K562 (cell line): ENCODE measurements around the gene XCL1. TPM values are rescaled to one million over a fixed set of nuclear protein-coding genes. Genes with fewer than 3 reads are reported as not detected.
A peak's percentile ranks its signal among the peaks of the same experiment; 100 is the strongest.

ENCODE experiments used
- ATAC-seq: fragments of 200-7000 bp; cut with Tn5 transposase; 3 replicates; pipeline ENCODE4 v1.9.1; 2020; ENCODE audit warnings: moderate library complexity
- BruUV-seq: library from RNA; stranded (reverse); fragments of 400-500 nt; replicated peaks from 2 replicates; lab custom pipeline; 2021; lab: Mats Ljungman, UMichigan
- CTCF ChIA-PET: fragments of 300-600 bp; formaldehyde crosslinking; extraction: SDS; loops from one replicate; lab custom pipeline; 2021; ENCODE audit warnings: low intra/inter-chr PET ratio; lab: Yijun Ruan, JAX
- POLR2A ChIA-PET: fragments of 300-600, 350-650 bp; sonication (Branson Sonifier 250); formaldehyde crosslinking; extraction: SDS; loops from one replicate; lab custom pipeline; 2021; ENCODE audit warnings: antibody characterized with exemption, inconsistent platforms; lab: Yijun Ruan, JAX
- DNase-seq, 4 experiments: peaks; one replicate each; pipeline versions ENCODE4 v3.0.0 to v3.0.0-alpha.2; 2011 to 2018; ENCODE audit warnings: low spot score in 3 of 4, mixed read lengths in 3 of 4; ENCODE audit errors: extremely low read depth in 1 of 4
- FAIRE-seq: peaks from 2 replicates; lab custom pipeline; 2011; peaks lifted over from hg19 to GRCh38; lab: Jason Lieb, UNC
- H2AFZ ChIP-seq: 2 replicates; pipeline ENCODE4 v1.6.0; 2011; ENCODE audit warnings: low read depth, low read length, control low read depth, inconsistent platforms
- H3K27ac ChIP-seq: fragments of 200-600 bp; 3 replicates; pipeline ENCODE4 v1.8.0; 2011; ENCODE audit warnings: low read depth, mild to moderate bottlenecking, control low read depth, inconsistent platforms, low read length, moderate library complexity, mixed read lengths; ENCODE audit errors: extremely low read depth
- H3K27me3 ChIP-seq, 2 experiments: fragments of 300-600 bp in 1 of 2; 2 replicates in 1 of 2; 3 replicates in 1 of 2; pipeline versions ENCODE4 v1.6.0 to v1.8.0; 2011; ENCODE audit warnings: inconsistent platforms in 2 of 2, low read length in 2 of 2, mild to moderate bottlenecking in 1 of 2, mixed read lengths in 1 of 2, moderate library complexity in 1 of 2; ENCODE audit not compliant: control insufficient read depth in 2 of 2, insufficient read depth in 2 of 2
- H3K36me3 ChIP-seq: fragments of 300-600 bp; 3 replicates; pipeline ENCODE4 v1.8.0; 2011; ENCODE audit warnings: mild to moderate bottlenecking, low read length, inconsistent platforms; ENCODE audit not compliant: control insufficient read depth, insufficient read depth
- H3K4me1 ChIP-seq, 2 experiments: fragments of 200-600 bp in 1 of 2; replicated peaks in 1 of 2; 2 replicates in 1 of 2; 3 replicates in 1 of 2; pipeline versions ENCODE4 v1.5.1 to v1.8.0; 2011; ENCODE audit warnings: inconsistent platforms in 2 of 2, low read length in 2 of 2, mild to moderate bottlenecking in 1 of 2, mixed read lengths in 1 of 2, moderate library complexity in 1 of 2; ENCODE audit not compliant: control insufficient read depth in 2 of 2, insufficient read depth in 2 of 2
- H3K4me2 ChIP-seq: 2 replicates; pipeline ENCODE4 v1.6.1; 2011; ENCODE audit warnings: low read length, control low read depth, inconsistent platforms, mixed read lengths; ENCODE audit not compliant: insufficient read depth
- H3K4me3 ChIP-seq: fragments of 200-600 bp; sonication (generic), shearing (Covaris generic); 2 replicates; pipeline ENCODE4 v1.5.1; 2016; ENCODE audit warnings: control low read depth, inconsistent platforms
- H3K79me2 ChIP-seq: fragments of 200-600 bp; 3 replicates; pipeline ENCODE4 v1.8.0; 2011; ENCODE audit warnings: low read length, inconsistent platforms; ENCODE audit not compliant: control insufficient read depth, insufficient read depth
- H3K9ac ChIP-seq, 2 experiments: 2 replicates each; pipeline versions ENCODE4 v1.6.0 to v1.6.1; 2011; ENCODE audit warnings: low read depth in 2 of 2, low read length in 2 of 2, control low read depth in 1 of 2, inconsistent platforms in 1 of 2, mild to moderate bottlenecking in 1 of 2, mixed read lengths in 1 of 2; ENCODE audit not compliant: insufficient read depth in 1 of 2
- H3K9me1 ChIP-seq: one replicate; pipeline ENCODE4 v1.6.0; 2011; ENCODE audit warnings: inconsistent platforms, mild to moderate bottlenecking, low read length, moderate library complexity; ENCODE audit not compliant: control insufficient read depth, insufficient read depth
- H3K9me3 ChIP-seq: replicated peaks from 2 replicates; pipeline ENCODE4 v1.5.1; 2011; ENCODE audit warnings: low read depth, low read length, inconsistent platforms; ENCODE audit not compliant: control insufficient read depth, insufficient read depth
- H4K20me1 ChIP-seq: replicated peaks from 2 replicates; pipeline ENCODE4 v1.6.1; 2011; ENCODE audit warnings: low read length, inconsistent platforms, mixed read lengths; ENCODE audit not compliant: control insufficient read depth, insufficient read depth
- FOS ChIP-seq: IDR thresholded peaks from 3 replicates; pipeline ENCODE4 v1.6.1; 2011; ENCODE audit not compliant: insufficient read length; ENCODE audit errors: extremely low read depth
- KAT2B ChIP-seq: IDR thresholded peaks from one replicate; pipeline ENCODE4 v1.6.1; 2012; ENCODE audit warnings: low read depth, mild to moderate bottlenecking, control low read depth, inconsistent platforms, low read length, moderate library complexity
- LARP7 ChIP-seq: fragments of 450-650 bp; IDR thresholded peaks from 2 replicates; pipeline ENCODE4 v1.6.1; 2016
- SIX5 ChIP-seq, 2 experiments: IDR thresholded peaks; 2 replicates each; pipeline ENCODE4 v1.6.1; 2011; ENCODE audit warnings: low read length in 2 of 2, borderline replicate concordance in 1 of 2, low read depth in 1 of 2, mild to moderate bottlenecking in 1 of 2, moderate library complexity in 1 of 2; ENCODE audit not compliant: insufficient read depth in 1 of 2
- TCFL5 ChIP-seq: fragments of 250-450 bp; sonication (Bioruptor Pico); conservative IDR thresholded peaks from 2 replicates; pipeline ENCODE4 v1.6.1; 2021; ENCODE audit warnings: mild to moderate bottlenecking, moderate library complexity, matching md5 sums
- TEAD1 ChIP-seq, 2 experiments: fragments of 450-650 bp in 1 of 2; sonication (generic) in 1 of 2; formaldehyde crosslinking; IDR thresholded peaks; 2 replicates each; pipeline versions ENCODE4 v1.4.0 to v1.8.0; 2020 to 2022; ENCODE audit warnings: mild to moderate bottlenecking in 2 of 2, missing genetic modification reagents in 1 of 2
- YBX1 ChIP-seq: fragments of 450-650 bp; IDR thresholded peaks from 2 replicates; pipeline ENCODE4 v1.7.1; 2016; ENCODE audit warnings: mild to moderate bottlenecking
- ZNF239 ChIP-seq: fragments of 250-450 bp; sonication (Bioruptor Pico); IDR thresholded peaks from 2 replicates; pipeline ENCODE4 v1.4.0; 2020; ENCODE audit warnings: mild to moderate bottlenecking
- WGBS: fragments of 100-300 bp; shearing (Covaris generic); methylation state at CpG from one replicate; pipeline ENCODE4 v1.1.6; 2016; ENCODE audit warnings: low coverage, mixed read lengths; ENCODE audit not compliant: insufficient coverage; ENCODE audit errors: missing lambda C conversion rate; 5-methylcytosine and 5-hydroxymethylcytosine counted together
- in situ Hi-C: fragments of 300-500 bp; cut with MboI; formaldehyde crosslinking; loops from 4 replicates; pipeline ENCODE4 v1.15.0; 2018; ENCODE audit warnings: inconsistent platforms, mixed read lengths
- intact Hi-C: fragments of 100-400 bp; cut with micrococcal nuclease; formaldehyde crosslinking; loops from 2 replicates; pipeline ENCODE4 v1.14.2; 2022
- polyA plus RNA-seq, 8 experiments: library from polyadenylated mRNA; depleted of rRNA in 4 of 8; stranded (reverse) in 5 of 8; unstranded in 3 of 8; fragments of >200 nt; fragmentation: Nextera tagmentation in 2 of 8; fragmentation: Illumina TruSeq in 1 of 8; extraction: Ambion mirVana in 2 of 8; extraction: Trizol in 1 of 8; gene quantifications; 2 replicates each; pipeline versions ENCODE4 v1.2.1 to v1.2.3, GENCODE V29; 2011 to 2014; ENCODE audit warnings: inconsistent platforms in 1 of 8, missing spikeins in 1 of 8
- total RNA-seq, 7 experiments: library from RNA; depleted of rRNA in 6 of 7; stranded (reverse); fragments of >200 nt in 6 of 7; fragmentation: Illumina TruSeq in 2 of 7; extraction: Trizol in 2 of 7; gene quantifications; 2 replicates each; pipeline versions ENCODE4 v1.2.1 to v1.2.3, GENCODE V29; 2011 to 2021; ENCODE audit warnings: low replicate concordance in 1 of 7
- TF ChIP-seq, protein P1 (sequence below): sonication (generic); formaldehyde crosslinking; IDR thresholded peaks from 2 replicates; pipeline ENCODE4 v1.8.1; 2023; ENCODE audit warnings: mild to moderate bottlenecking, missing genetic modification reagents
- TF ChIP-seq, protein P2 (sequence below): fragments of 450-650 bp; IDR thresholded peaks from 2 replicates; pipeline ENCODE4 v1.6.1; 2016; ENCODE audit warnings: antibody characterized with exemption
- TF ChIP-seq, protein P3 (sequence below), 2 experiments: IDR thresholded peaks in 1 of 2; conservative IDR thresholded peaks in 1 of 2; 2 replicates each; pipeline ENCODE4 v1.6.1; 2016; ENCODE audit warnings: low read depth in 2 of 2, mild to moderate bottlenecking in 1 of 2, missing compliant biosample characterization in 1 of 2, missing genetic modification characterization in 1 of 2, moderate library complexity in 1 of 2

The XCL1 gene
- total and polyA plus RNA-seq, 9 of the 15 experiments (the other 6 are each of a cell fraction or from before 2014, with no cell fraction given), result 0.06 to 0.09 (median 0.06) TPM; not detected in 6

DNA sequence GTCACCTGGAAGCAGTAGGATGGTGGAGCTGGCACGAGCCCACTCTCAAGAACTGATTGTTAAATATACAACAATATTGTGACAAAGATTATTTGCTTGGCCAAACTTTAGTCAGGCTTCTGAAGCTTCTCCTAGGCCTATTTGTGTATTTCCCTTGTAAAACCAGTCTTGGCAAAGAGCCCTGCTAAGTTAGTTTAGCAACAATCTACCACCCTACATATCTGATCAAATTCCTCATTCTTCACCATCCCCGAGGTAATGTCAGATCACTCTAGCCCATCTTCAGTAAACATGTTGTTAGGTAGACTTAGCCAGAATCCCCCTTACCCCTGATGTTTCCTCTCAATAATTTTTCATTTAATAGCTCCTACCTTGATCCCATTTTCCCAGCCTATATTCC is 39.6 kb downstream of the XCL1 start (continued):
- TF ChIP-seq KAT2B (no peak), TEAD1 (CRISPR knock-in tag; IDR thresholded peaks at IDR 0.05) (no peak)
- TF ChIP-seq, protein P1, sequence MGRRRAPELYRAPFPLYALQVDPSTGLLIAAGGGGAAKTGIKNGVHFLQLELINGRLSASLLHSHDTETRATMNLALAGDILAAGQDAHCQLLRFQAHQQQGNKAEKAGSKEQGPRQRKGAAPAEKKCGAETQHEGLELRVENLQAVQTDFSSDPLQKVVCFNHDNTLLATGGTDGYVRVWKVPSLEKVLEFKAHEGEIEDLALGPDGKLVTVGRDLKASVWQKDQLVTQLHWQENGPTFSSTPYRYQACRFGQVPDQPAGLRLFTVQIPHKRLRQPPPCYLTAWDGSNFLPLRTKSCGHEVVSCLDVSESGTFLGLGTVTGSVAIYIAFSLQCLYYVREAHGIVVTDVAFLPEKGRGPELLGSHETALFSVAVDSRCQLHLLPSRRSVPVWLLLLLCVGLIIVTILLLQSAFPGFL, result no peak
- TF ChIP-seq, protein P2, sequence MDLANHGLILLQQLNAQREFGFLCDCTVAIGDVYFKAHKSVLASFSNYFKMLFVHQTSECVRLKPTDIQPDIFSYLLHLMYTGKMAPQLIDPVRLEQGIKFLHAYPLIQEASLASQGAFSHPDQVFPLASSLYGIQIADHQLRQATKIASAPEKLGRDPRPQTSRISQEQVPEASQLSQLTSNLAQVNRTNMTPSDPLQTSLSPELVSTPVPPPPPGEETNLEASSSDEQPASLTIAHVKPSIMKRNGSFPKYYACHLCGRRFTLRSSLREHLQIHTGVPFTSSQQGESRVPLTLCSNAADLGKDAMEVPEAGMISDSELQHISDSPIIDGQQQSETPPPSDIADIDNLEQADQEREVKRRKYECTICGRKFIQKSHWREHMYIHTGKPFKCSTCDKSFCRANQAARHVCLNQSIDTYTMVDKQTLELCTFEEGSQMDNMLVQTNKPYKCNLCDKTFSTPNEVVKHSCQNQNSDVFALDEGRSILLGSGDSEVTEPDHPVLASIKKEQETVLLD, result no peak

DNA sequence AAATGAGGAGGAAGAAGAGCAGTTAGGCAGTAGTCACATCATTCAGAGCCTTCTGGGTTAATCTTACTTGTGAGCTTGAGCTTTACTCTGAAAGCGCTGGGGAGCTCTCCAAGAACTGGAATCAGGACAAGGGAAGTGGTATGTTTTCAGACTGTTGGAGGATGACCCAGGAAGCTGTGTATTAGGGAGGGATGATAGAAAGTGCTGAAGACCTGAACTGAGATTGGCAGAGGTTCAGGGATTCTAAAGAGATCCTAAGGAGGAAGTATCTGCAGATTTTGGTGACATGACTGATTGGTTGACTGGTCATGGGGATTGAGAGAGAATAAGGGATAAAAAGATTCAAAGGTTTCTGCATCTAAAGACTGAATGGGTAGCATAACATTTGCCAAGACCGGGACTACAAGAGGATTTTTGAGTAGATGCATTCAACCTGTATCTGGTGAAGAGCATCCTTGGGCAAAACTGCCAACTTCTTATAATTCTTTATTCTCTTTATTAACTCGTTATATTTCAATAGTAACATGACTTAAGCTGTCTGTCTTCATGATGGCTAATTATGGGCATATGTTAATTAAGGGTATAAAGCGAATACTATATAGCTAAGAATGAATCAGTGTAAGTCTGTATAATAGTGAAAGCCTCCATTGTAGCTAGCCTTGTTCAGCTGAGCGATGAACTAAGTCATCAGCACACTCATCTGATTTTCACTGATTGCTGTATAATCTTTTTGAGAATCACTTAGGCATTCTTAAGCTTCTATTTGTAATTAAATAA is 41.8 kb downstream of the XCL1 start:
- Histone ChIP-seq H3K4me3 (no peak overlapping the region), H3K9me1 (no peaks in the 10 kb centered on the region), H3K4me2 (no peak overlapping the region), H3K36me3 (no peaks in the 10 kb centered on the region), H3K4me1 (no peaks in the 10 kb centered on the region; a peak in 1 of 5 replicates), H2AFZ (no peak overlapping the region), H3K9me3 (no peaks in the 10 kb centered on the region), H4K20me1 (no peaks in the 10 kb centered on the region), H3K79me2 (no peaks in the 10 kb centered on the region), H3K27ac (no peak overlapping the region), H3K27me3 (peaks cover 0 to 7% of the 10 kb centered on the region in 2 experiments; a peak in 3 of 5 replicates), H3K9ac (no peak overlapping the region)
- CTCF ChIA-PET, result no interaction called here
- ATAC-seq (no peak), FAIRE-seq (no peak), DNase-seq (no peak)
- TF ChIP-seq, protein P3, sequence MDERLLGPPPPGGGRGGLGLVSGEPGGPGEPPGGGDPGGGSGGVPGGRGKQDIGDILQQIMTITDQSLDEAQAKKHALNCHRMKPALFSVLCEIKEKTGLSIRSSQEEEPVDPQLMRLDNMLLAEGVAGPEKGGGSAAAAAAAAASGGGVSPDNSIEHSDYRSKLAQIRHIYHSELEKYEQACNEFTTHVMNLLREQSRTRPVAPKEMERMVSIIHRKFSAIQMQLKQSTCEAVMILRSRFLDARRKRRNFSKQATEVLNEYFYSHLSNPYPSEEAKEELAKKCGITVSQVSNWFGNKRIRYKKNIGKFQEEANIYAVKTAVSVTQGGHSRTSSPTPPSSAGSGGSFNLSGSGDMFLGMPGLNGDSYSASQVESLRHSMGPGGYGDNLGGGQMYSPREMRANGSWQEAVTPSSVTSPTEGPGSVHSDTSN (CRISPR knock-in tag; IDR thresholded peaks at IDR 0.05; ENCODE audit: low read depth), result no peak
- TF ChIP-seq, protein P3 (tag; conservative IDR thresholded peaks at IDR 0.05; ENCODE audit: low read depth), result 0 out of 2 replicates have a peak, but pooled peaks have one; percentile 16
- TF ChIP-seq LARP7, result no peak
- TF ChIP-seq ZNF239 (CRISPR knock-in tag), result no peak
- no peak for TF ChIP-seq TCFL5 (CRISPR knock-in tag)
- no peak for TF ChIP-seq SIX5 (IDR thresholded peaks at IDR 0.05; ENCODE audit: borderline replicate concordance in 1 of 2, insufficient read depth in 1 of 2, low read depth in 1 of 2, low read length in 2 of 2)
- TF ChIP-seq FOS, result no peak
- no peak for TF ChIP-seq YBX1
- intact Hi-C loops, result no loop called here
- POLR2A ChIA-PET, result interaction anchor here (1.7 kb wide), 1 partner anchor 15 kb away, joined by 4 read pairs; no protein-coding TSS in a partner anchor
- no TSS peak for BruUV-seq
- in situ Hi-C loops, result loop anchor here (25.0 kb wide), 1 partner anchor 744 kb away; the partner anchor contains the start of genes BLZF1 and NME7
- WGBS, result under 1% methylated on average over 5 of the region's 5 CpGs
